Skin epidermis (tissue), 12 donors: ENCODE measurements around the gene ACSS1.

ENCODE experiments used
- H3K27ac ChIP-seq, 21 experiments: fragments of 200-600 bp; sonication (generic) in 11 of 21; one replicate each; pipeline ENCODE4 v1.5.0; 2020; ENCODE audit warnings: mild to moderate bottlenecking in 3 of 21, inconsistent platforms in 2 of 21, moderate library complexity in 2 of 21
- H3K4me3 ChIP-seq, 7 experiments: fragments of 200-600 bp; sonication (generic) in 2 of 7; one replicate each; pipeline ENCODE4 v1.5.0; 2020; ENCODE audit warnings: inconsistent platforms in 2 of 7, mild to moderate bottlenecking in 2 of 7, moderate library complexity in 1 of 7

Gene ACSS1

GRCh38 chr20:25050082-25050481 is 7.9 kb downstream of the ACSS1 start:
- Histone ChIP-seq H3K4me3 (no peak overlapping the region), H3K27ac (peak overlapping the region in 3 of 21 experiments; percentile 16 to 32 (median 18))

GRCh38 chr20:25049261-25050060 is 8.5 kb downstream of the ACSS1 start:
- H3K27ac ChIP-seq = peak overlapping the region in 2 of 21 experiments; percentile 16 to 18
- H3K4me3 ChIP-seq = no peak overlapping the region

- H3K27ac ChIP-seq = peak overlapping the region in 1 of 21 experiments; percentile 5
- no peak overlapping the region for H3K4me3 ChIP-seq
These were observed 9.4 kb downstream of the ACSS1 start for GRCh38 chr20:25048519-25048952.

DNA sequence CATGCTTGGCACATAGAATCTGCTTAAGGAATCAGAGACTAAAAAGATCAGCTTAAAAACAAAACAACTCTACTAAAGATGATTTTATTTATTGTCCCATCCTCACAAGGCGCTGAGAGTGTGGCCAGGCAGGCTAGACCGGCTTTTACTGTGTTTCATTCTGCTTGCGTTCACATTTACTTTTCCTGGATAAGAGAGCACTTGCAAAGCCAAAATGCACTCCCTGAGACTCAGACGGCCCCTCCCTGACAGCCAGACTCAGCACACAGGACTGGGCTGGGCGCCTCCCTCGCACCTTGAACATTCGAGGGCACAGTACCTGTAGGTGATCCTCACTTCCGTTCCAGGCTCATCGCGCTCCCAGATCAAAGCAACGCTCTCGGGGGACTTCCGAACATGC is 10.2 kb downstream of the ACSS1 start:
- H3K27ac ChIP-seq = peak overlapping the region in 2 of 21 experiments; percentile 23 to 47
- H3K4me3 ChIP-seq = no peak overlapping the region

- no peak overlapping the region for H3K4me3 ChIP-seq
- peak overlapping the region in 3 of 21 experiments; percentile 10 to 47 (median 23) for H3K27ac ChIP-seq
These were observed 10.9 kb downstream of the ACSS1 start for GRCh38 chr20:25046736-25047666.

GRCh38 chr20:25046181-25046641 is 11.7 kb downstream of the ACSS1 start:
- no peak overlapping the region for H3K4me3 ChIP-seq

DNA sequence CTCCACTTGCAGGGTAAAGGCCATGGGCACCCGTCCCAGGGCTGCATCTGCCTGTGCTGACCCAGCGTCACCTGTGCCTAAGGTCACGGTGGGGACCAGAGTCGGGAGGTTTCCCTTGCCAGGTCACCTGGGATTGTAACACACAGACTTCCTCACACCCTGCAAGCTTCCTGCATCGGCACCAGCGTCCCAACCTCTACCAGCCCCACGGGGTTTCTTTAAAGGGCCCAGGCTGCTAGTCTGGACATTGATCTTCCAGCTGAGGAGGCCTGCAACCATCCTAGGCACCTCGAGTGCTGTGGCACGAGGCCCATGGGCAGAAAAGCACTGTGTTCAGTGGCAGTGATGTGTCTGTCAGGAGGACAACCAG is 12.6 kb downstream of the ACSS1 start:
- Histone ChIP-seq H3K27ac (no peak overlapping the region), H3K4me3 (no peak overlapping the region)

More at GRCh38 chr20:25046181-25046641, 11.7 kb downstream of the ACSS1 start:
- peak overlapping the region in 1 of 21 experiments; percentile 10 for H3K27ac ChIP-seq

DNA sequence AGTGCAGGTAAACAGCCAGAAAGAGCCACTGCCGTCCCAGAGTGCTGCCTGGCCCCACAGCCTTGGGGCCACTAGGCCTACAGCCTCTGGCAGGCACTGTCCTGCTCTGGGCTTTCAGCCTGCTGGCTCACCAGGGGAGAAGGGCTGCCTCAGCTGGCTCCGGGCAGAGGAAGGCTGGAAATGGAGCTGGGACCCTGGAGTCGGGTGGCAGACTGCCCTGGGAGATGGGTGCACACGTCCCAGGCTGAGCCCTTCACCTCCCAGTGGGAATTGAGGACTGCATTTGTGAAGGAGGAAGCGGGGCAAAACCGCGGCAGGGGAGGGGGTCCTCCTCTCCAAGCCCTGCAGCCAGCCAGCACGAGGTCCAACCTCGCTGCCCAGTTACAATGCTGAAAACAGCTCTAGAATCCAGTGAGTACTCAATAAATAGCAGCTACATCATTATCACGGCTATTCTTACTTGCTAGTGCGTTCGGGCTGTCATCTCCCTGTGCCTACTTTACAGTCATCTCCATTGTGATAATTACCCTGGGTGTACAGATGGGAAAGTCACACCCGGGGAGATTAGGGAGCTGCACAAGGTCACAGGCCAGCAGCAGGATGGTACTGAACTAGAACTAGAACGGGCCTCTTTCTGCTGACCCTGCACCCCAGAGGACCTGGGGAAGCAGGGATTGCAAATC is 13.1 kb downstream of the ACSS1 start:
- peak overlapping the region in 3 of 21 experiments; percentile 9 to 80 (median 23) for H3K27ac ChIP-seq
- H3K4me3 ChIP-seq = no peak overlapping the region

DNA sequence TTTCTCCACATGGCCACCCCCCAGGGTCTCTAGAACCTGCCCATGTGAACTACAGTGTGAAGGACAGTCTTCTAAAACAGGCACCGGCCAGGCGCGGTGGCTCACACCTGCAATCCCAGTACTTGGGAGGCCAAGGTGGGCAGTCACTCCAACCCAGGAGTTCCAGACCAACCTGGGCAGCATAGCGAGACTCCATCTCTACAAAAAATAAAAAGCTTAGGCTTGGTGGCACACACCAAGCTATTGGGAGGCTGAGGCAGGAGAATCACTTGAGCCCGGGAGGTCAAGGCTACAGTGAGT is 13.7 kb downstream of the ACSS1 start:
- Histone ChIP-seq H3K27ac (peak overlapping the region in 4 of 21 experiments; percentile 9 to 80 (median 40)), H3K4me3 (no peak overlapping the region)

DNA sequence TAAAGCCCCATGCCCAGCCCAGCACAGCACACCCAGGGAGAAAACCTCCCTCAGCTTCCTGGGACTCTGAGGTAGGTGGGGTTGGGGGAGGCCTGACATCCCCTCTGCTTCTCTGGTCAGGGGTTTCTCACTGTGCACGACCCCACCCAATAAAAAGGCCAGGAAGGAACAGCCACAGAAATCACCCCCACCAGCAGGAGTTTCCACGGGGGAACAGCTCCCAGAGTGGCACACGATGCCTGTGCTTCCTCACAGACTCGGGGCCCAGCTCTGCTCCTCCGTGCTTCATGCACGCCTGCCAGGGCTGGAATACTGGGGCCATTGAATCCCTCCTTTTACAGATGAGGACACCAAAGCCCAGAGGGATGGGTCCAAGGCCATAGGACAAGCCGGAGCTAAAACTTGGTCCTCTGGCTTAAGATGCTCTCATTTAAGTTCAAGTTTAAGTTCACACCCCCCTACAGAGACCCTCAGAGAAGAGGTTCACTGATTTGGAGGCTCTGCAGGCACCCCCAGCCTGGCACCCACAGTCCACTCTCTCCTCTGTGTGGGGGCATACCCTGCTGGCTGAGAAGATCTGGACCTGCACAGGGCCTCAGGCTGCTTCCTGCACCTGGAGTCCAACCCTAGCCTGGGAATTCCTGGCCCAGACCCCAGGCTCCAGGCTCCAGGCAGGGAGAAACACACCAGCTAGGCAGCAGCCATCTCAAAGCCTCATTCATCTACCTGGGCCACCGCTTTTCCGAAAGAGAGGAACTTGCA is 14.3 kb downstream of the ACSS1 start:
- Histone ChIP-seq H3K4me3 (no peak overlapping the region), H3K27ac (peak overlapping the region in 19 of 21 experiments; percentile 28 to 80 (median 61))

DNA sequence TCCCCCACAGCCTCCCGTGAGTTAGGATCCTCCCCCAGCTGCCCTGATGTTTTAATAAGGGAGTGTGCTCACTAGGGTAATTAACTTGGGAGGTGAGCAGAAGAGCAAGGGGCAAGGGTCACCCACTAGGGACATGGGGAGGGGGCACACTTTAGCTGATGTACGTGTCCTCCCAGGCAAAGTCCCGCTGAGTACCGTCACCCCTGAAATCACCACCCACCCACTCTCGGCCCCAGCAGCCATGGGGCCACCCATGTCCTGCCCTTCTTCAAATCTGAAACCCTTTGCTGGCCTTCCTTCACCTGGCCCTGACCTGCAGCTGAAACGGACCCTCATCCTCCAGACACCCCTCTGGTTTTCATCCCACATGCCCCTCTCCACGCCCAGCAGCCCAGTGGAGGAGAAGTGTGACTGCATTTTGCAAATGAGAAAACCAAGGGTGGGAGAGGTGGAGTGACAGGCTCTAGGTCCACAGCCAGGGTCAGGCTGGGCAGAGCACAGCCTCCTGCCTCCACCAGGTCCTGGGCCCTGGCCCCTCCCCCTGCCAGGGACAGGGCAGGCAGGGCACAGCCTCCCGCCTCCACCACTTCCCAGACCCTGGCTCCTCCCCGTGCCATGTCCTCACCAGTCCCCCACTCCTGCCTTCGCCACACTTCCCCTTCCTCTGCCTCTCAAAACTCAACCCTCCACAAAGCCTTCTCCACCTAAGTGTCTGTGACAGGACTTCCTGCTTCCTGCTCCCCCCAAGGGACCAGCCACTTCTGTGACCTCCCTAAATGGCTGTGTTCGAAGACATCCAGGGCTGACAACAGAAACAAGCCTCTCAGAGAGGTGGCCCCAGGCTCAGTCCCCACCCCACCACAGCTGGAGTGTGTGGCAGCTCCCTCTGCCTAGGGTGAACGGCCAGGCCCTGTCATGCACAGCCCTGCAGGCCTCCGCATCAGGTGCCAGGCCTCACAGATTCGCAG is 15.1 kb downstream of the ACSS1 start:
- Histone ChIP-seq H3K27ac (peak overlapping the region in 19 of 21 experiments; percentile 28 to 80 (median 61)), H3K4me3 (no peak overlapping the region)

GRCh38 chr20:25041813-25042530 is 16.0 kb downstream of the ACSS1 start:
- H3K27ac ChIP-seq = peak overlapping the region in 13 of 21 experiments; percentile 48 to 80 (median 65)
- H3K4me3 ChIP-seq = no peak overlapping the region

GRCh38 chr20:25040438-25040831 is 17.5 kb downstream of the ACSS1 start:
- Histone ChIP-seq H3K27ac (peak overlapping the region in 13 of 21 experiments; percentile 3 to 71 (median 47)), H3K4me3 (no peak overlapping the region)

GRCh38 chr20:25039697-25040437 is 18.1 kb downstream of the ACSS1 start:
- Histone ChIP-seq H3K27ac (peak overlapping the region in 16 of 21 experiments; percentile 2 to 71 (median 47)), H3K4me3 (no peak overlapping the region)

GRCh38 chr20:25038591-25039015 is 19.3 kb downstream of the ACSS1 start:
- H3K4me3 ChIP-seq = no peak overlapping the region
- peak overlapping the region in 10 of 21 experiments; percentile 2 to 71 (median 46) for H3K27ac ChIP-seq

- peak overlapping the region in 11 of 21 experiments; percentile 0 to 69 (median 32) for H3K27ac ChIP-seq
These were observed 19.9 kb downstream of the ACSS1 start for GRCh38 chr20:25038103-25038410.

More at GRCh38 chr20:25038103-25038410, 19.9 kb downstream of the ACSS1 start:
- no peak overlapping the region for H3K4me3 ChIP-seq
